ENCODE results near the gene KCNN1. TPM values are rescaled to one million over a fixed set of nuclear protein-coding genes. Genes with fewer than 3 reads are reported as not detected.

KCNN1 gene
- total and polyA plus RNA-seq, 2 of the 13 experiments (the other 11 are each of a cell fraction or from before 2014, with no cell fraction given): 0.04 TPM; not detected in 1

DNA sequence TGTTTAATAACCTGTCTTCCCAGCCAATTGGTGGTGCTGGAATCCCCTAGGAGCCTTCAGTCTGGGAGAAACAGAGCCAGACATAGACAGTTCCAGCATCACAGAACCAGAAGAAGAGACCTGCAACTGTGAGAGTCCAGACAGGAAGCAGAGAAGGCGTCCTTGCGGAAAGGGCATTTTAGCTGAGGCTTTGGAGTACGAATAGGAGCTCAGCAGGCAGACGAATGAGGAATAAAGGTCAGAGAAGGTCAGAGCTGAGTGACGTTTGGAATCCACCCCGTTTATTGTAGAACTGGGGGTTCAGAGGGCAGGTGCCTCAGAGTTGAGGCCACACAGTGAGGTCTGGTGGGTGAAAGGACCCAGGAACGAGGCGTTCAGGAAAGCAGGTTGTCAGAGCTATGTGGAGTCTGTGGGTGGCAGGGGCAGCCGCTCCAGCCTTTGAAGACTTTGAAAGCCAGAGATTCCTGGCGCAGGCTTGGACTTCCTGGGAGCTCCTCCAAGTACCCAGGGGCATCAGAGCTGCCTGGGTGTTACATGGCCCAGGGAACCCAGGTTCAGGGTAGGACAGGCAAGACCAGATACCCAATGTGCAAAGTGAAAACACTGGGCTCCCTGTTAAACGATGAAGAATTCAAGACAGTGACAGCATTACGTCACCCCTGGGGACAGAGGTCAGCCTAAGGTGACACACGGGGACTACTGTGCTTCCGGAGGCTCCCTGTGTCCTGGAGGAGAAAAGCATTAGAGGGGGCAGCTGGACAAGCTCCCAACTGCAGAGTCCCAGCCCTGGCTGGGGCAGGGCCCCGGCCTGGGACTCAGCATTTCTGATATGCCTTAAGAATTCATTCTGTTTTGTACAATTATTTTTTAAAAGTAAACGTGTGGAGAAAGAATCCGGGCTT is 46.6 kb downstream of the KCNN1 start (continued):
- no peak for TF ChIP-seq ZNF724P (CRISPR knock-in tag; IDR thresholded peaks at IDR 0.05; ENCODE audit: borderline replicate concordance)
- TF ChIP-seq HIVEP1 (CRISPR knock-in tag; IDR thresholded peaks at IDR 0.05): no peak
- no peak for TF ChIP-seq PAWR (CRISPR knock-in tag; IDR thresholded peaks at IDR 0.05; ENCODE audit: borderline replicate concordance)
- no peak for TF ChIP-seq ZNF12 (CRISPR knock-in tag; IDR thresholded peaks at IDR 0.05)
- no peak for TF ChIP-seq SNRNP70 (IDR thresholded peaks at IDR 0.05; ENCODE audit: low read depth, low read length)
- TF ChIP-seq ZNF746 (CRISPR knock-in tag; IDR thresholded peaks at IDR 0.05): no peak
- TF ChIP-seq REL (CRISPR knock-in tag; conservative IDR thresholded peaks at IDR 0.05): no peak
- no peak for TF ChIP-seq HNF1A (IDR thresholded peaks at IDR 0.05; ENCODE audit: low read depth)
- TF ChIP-seq HNF1A (CRISPR knock-in tag; IDR thresholded peaks at IDR 0.05; ENCODE audit: borderline replicate concordance): no peak
- TF ChIP-seq ZNF761 (CRISPR knock-in tag; conservative IDR thresholded peaks at IDR 0.05): 0 out of 2 replicates have a peak, but pooled peaks have one; percentile 50
- no peak for TF ChIP-seq ZNF354B (CRISPR knock-in tag; IDR thresholded peaks at IDR 0.05)
- TF ChIP-seq TBL1XR1 (IDR thresholded peaks at IDR 0.05; ENCODE audit: borderline replicate concordance, low read length, partially characterized antibody): no peak
- TF ChIP-seq ZBTB8A (CRISPR knock-in tag; IDR thresholded peaks at IDR 0.05; ENCODE audit: borderline replicate concordance, low read depth): no peak
- peak; percentile 55 for TF ChIP-seq SKI (IDR thresholded peaks at IDR 0.05; ENCODE audit: partially characterized antibody)
- TF ChIP-seq ZNF160 (CRISPR knock-in tag; IDR thresholded peaks at IDR 0.05): no peak
- TF ChIP-seq JDP2 (CRISPR knock-in tag; IDR thresholded peaks at IDR 0.05; ENCODE audit: borderline replicate concordance): no peak
- TF ChIP-seq MIER3 (CRISPR knock-in tag; IDR thresholded peaks at IDR 0.05; ENCODE audit: borderline replicate concordance): peak; percentile 77; the same call in 1 of the 2 replicates
- no peak for TF ChIP-seq DBP (CRISPR knock-in tag; IDR thresholded peaks at IDR 0.05; ENCODE audit: not compliant biosample characterization)
- no peak for TF ChIP-seq POGZ (CRISPR knock-in tag; IDR thresholded peaks at IDR 0.05)
- TF ChIP-seq, protein P1, sequence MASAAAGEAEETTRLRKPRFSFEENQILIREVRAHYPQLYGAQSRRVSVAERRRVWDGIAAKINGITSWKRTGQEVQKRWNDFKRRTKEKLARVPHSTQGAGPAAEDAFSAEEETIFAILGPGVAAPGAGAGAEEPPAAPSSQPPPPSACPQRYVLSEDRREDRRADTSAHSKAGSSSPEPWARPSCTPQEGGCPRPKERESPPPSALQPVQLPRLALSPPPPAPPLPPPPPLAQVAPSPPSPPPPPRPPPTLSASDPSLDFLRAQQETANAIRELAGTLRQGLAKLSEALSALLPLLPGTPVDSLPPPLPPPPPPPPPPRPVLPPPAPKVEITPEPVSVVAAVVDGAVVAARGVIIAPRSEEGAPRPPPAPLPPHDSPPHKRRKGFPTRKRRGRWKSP (CRISPR knock-in tag; IDR thresholded peaks at IDR 0.05): peak; percentile 75
- TF ChIP-seq ZSCAN30 (CRISPR knock-in tag; IDR thresholded peaks at IDR 0.05): no peak
- TF ChIP-seq SIX4 (CRISPR knock-in tag; IDR thresholded peaks at IDR 0.05): no peak
- no peak for TF ChIP-seq MYNN (CRISPR knock-in tag; IDR thresholded peaks at IDR 0.05; ENCODE audit: low read depth)
- TF ChIP-seq ZNF816 (CRISPR knock-in tag; IDR thresholded peaks at IDR 0.05; ENCODE audit: borderline replicate concordance): no peak
- peak; percentile 43; the same call in 1 of the 2 replicates for TF ChIP-seq MTA1 (CRISPR knock-in tag; IDR thresholded peaks at IDR 0.05; ENCODE audit: borderline replicate concordance)
